ENCODE data around the gene RBM12. TPM values are rescaled to one million over a fixed set of nuclear protein-coding genes. Genes with fewer than 3 reads are reported as not detected.
"Not testable (repeated sequence)": the region's sequence is repeated elsewhere in the genome, so short reads cannot be mapped to it uniquely, and the experiment has no call there.

The RBM12 gene
- polyA plus RNA-seq, 10 donors = 42.0 to 60.9 (median 54.5) TPM

DNA sequence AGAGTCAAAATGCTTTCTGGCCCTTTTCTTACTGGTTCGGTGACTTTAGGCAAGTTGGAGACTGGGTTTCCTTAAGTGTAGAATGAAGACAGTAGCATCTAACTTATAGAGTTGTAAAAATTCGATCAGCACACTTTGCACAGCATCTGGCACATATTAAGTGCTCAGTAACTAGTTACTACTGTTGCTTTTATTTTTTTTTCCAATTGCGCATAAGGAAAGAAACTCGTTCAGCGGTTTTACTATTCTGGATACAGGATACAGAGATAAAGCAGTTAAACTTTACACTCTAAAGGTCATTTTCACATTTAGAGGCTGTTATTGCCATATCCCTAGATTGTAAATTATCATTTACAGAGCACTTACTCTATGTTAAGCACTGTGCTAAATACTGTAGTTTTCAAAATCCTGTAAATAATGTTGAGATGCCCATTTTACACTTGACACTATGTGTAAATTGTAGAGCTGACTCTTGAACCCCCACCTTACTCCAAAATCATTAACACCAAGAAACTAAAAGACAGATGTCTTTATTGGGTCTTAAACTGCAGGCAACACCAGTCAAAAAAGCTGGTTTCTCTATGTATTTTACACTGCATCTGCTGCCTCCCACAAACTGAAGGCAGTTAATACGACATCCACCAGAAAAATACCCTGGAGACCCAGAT is 35.4 kb upstream of the RBM12 start:
- DNase-seq = no peak

DNA sequence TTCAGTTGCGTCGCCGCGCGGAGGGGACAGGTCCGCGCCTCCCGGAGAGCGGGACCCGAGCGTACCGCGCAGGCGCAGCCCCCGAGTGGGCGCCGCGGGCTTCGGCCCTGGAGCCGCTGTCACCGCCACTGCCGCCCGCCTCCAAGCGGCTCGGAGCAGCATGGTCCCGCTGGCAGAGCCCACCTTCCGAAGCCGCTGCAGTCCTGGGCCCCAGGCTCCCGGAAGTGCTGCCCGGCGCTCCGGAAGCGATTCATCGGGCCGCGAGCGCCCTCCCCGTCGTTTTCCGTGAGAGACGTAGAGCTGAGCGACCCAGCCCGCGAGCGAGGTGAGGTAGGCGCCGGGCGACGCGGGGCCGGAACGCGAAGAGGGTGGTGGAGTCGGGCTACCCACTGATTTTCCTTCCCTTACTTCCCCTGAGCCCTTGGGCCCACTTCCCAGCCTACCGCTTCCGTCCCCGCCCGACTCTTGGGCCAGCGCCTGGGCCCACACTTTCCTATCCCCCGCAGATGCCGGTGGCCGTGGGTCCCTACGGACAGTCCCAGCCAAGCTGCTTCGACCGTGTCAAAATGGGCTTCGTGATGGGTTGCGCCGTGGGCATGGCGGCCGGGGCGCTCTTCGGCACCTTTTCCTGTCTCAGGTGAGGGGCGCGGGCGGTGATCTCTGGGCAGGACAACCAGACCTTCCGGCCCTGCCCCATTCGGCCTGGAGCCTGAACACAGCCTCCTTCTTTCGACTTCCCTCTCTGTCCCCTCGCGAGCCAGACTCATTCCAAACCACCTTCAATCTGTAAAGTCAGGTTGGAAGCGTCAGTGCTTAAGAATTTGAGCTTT is 34.6 kb upstream of the RBM12 start, which contains the start of the genes NFS1 and ROMO1:
NFS1 (minus strand) TSS at position 226 of the 830 bp plus-strand sequence; CDS start at position 162, 64 bp downstream.
ROMO1 (plus strand) TSS at position 279 of the 830 bp plus-strand sequence; CDS start at position 507, 228 bp downstream.
- DNase-seq = peak; percentile 81 to 96 (median 93)

DNA sequence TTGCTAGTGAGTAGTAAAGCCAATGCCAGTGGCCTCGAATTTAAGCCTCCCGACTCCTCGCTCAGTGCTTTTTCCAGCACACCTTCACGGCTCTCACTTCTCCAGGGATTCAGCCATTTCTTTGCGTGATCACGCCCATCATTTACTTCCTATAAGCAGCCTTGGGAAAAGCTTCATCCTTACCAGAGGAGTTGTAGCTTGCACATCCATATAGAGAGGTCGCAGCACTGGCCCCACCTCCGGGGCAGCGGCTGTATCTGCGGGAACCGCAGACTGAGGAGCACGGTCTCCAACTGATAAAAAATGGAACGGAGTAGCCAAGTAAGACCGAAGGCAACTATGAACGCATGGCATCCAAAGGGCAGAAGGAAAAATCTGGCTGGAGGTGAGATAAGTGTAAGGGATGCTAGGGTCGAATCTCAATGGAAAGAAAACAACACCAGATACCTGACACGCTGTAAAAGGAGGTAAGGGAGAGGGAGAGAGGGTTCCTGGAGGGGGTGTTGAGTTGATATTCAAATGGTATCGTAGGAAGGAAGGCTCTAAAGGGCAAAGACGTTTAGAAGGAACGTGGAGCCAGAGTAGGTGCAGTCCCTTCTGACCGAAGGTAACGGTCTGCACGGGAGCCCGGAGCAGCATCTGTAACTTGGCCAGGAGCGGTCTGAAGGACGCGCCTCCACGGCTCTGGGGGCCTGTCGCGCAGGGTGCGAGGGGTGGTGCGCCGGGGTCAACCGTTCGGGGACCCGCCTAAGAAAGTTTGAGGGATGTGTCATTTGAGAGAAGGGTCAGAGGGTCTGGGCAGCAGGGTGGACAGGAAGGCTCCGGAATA is 33.8 kb upstream of the RBM12 start:
- DNase-seq = no peak

DNA sequence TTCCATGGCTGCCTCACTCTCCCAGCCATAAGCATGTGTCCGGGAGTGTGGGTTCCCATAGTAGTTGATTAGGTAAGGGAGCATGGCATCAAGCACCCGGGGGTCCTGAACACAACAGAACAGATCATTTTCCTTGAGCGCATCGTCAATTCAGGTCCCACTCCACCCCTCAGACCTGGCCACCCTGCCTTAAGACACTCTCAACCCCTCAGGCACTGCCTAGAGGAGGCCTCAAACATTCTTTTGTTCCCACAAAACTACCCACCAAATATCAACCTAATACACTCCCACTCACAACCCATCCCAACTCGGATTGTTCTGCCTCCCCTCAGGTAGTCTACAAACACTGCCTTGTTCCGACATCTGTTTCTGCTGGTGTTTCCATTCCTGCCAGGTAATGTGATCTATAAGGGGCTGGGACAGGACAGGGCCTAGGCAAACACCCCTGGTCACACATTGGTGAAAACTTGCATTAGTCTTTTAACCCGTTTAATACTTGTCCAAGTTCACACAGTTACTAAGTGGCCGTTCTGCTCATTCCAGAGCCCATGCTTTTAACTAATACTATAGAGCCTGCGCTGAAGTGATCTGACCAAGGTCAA is 33.1 kb upstream of the RBM12 start:
- no peak for DNase-seq

DNA sequence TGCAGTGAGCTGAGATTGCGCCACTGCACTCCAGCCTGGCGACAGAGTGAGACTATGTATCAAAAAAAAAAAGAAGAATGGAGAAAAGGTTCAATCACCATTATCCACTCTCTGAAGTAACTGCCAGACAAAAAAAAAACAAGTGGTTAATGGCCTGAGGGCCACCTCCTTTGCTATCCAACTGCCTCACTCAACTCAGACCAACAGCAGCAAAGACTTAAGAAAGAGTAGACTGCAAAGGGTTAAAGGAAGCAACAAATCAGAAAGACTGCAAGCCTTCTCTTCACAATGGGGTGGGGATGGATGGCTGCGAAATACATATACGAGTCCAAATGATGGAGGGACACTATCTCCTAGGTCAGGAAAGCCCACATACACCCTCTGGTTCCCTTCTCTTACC is 31.3 kb upstream of the RBM12 start:
- no peak for DNase-seq

DNA sequence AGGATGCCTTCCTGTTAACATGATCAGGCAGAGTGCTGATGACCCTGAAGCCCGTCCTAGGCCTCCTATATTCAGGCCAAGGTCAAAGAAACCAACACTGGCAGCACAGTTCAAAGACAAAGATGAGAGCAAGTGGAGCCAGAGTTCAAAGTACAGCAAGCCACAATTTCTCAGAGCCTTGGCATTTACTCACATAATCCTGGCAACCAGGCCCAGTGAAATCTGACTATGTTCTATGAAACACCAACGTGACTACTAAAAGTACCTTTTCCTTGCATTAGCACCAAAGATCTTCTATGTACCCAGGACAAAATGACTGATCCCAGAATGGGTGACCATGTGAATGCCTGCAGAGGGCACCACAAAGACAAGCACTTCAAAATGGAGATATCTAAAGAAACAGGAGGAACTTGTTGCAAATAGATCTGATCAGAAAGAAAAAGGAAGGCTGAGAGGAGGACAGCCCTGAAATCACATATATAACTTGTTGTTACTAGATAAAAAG is 30.6 kb upstream of the RBM12 start:
- no peak for DNase-seq

DNA sequence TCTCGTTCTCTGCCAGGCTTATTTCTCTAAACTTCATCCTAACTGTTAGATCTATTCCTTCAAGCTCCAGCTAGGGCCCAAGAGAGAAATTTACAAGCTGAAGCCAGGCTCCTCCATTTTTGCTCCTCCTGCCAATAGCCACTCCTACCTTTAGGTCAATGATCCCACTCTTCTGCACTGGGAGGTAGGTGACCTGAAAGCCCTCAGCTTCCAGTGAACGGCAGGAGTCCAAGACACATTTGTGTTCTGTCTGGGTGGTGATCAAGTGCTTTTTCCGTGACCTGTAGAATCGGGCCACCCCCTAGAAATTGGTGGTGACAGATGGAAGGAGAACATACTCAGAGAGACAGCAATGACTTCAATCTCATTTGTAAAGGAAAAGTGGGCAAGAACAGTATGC is 25.6 kb upstream of the RBM12 start:
- DNase-seq = no peak

DNA sequence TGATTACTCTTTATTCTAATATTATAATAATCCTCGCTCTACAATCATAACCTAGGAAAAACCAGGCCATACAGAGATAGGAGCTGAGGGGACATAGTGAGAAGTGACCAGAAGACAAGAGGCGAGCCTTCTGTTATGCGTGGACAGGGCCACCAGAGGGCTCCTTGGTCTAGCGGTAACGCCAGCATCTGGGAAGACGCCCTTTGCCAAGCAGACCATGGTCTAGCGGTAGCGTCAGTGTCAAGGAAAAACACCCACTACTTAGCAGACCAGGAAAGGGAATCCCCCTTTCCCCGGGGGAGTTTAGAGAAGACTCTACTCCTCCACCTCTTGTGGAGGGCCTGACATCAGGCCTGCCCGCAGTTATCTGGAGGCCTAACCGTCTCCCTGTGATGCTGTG is 22.2 kb upstream of the RBM12 start:
- DNase-seq = not testable (repeated sequence)

DNA sequence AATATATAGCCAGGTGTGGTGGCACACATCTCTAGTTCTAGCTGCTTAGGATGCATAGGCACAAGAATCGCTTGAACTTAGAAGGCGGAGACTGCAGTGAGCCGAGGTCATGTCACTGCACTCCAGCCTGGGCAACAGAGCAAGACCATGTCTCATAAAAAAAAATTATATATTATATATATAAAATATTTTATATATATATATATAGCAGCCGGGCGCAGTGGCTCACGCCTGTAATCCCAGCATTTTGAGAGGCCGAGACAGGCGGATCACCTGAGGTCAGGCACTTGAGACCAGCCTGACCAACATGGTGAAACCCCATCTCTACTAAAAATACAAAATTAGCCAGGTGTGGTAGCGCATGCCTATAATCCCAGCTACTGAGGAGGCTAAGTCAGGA is 20.7 kb upstream of the RBM12 start:
- DNase-seq = not testable (repeated sequence)

DNA sequence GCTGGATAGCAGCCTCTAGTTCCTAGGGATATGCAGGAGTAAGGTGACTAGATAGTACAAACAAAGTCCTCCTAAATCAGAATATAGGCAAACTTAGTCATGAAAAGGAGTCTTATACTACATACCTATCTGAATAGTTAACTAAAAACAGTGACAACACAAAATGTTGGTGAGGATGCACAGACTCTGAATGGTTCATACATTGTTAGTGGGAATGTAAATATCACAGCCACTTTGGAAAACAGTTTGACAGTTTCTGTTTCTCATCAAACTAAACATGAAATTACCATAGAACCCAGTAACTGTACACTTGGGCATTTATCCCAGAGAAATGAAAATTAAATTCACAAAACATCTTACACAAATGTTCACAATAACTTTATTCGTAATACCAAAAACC is 17.3 kb upstream of the RBM12 start:
- DNase-seq = no peak

DNA sequence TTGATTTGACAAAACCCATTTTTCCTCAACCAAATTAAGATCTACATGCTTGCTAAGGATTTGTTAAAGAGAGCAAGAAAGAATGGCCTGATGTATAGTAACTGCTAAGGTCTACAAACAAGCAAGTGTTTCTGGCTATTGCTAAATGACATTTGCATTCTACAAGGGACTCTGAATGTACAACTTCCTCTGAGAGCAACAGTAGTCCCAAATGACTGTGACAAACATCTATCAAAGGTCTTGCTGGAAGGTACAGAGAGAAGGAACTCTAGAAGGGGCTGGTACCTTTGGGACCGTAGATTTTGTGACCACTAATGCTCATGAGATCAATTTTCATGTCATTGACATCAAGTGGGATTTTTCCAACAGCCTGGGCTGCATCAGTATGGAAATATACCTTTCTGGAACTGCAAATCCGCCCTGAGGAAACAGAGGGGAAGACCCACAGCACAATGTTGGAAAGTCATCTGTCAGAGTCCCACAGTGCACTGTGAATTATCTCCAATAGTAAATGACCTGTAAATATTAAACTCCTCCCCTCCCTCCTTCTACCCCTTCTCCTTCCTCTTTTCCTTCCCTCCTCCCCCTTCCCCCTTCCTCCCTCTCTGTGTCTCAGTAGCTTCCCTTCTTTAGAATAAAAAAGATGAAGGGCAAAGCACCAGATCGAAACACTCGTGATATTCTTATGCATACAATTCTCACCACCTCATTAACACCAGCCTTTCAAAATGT is 15.9 kb upstream of the RBM12 start:
- no peak for DNase-seq

DNA sequence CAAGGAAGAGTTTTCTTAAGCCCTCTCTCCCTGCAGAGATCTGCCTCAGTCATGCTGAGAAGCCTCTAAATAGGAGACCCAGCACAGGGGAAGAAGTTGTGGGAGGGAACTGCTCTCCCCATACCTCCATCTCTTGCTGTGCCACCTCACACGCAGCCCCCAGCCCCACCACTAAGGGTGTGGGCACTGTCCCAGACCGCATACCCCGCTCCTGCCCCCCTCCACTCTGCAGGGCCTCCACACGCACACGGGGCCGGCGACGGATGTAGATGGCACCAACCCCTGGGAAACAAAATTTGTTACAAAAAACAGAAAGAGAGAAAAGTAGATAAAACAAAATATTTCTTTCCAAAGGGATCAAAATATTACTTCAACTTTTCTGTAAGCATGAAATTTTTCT is 10.2 kb upstream of the RBM12 start:
- no peak for DNase-seq

DNA sequence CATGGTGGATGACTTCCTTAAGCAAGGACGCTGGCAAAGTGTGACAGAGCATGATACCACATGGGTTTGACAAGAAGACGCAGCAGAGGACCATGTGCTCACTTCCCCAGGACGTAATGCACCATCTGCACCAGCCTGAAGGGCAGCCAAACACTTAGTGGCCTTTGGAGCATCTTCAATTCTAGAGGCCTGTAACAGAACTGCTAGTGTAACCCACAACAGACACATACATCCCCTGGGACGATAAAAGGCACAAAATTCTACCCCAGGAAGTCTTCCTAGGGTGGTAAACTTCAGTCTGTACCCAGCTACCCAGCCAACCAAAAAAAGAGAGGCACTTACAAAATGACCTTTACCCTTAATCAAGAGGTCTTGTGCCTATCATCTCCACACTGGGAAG is 9.2 kb upstream of the RBM12 start:
- no peak for DNase-seq

DNA sequence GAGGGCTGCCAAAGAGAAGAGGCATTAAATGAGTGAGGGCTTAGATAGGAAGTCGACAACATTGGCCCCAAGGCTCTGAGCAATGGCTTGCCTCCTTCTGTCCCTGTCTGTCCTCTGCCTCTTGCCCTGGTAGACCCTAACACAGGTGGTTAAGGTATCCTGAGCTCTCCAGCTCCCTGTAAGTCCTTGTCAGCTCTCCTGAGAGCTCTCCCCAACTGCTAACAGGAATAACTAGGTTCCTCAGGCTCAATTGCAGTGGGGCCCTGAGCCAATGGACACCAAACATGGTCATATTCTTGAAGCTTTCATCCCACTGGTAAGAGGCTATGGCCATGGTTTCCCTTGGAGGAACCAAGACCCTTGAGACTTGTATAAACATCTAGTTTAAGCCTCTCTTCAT is 5.0 kb upstream of the RBM12 start:
- DNase-seq = no peak

DNA sequence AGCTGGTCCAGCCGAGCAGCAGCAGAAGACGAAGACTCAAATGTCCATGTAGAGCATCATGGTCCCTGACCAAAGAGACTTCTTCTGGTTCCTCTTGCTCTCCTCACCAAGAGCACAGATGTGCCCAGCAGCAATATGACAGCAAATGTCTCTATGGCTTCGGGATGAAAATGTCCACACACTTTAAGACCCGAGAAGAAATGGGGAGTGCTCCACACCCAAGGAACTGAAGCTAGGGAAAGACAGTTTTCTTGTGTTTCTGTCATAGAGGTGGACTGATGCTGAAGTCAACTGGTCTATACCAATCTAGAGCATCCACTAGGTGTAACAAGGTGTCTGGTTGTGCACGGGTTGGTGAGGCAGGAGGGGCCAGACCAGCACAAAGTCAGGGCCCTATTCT is 4.5 kb upstream of the RBM12 start:
- DNase-seq = no peak

DNA sequence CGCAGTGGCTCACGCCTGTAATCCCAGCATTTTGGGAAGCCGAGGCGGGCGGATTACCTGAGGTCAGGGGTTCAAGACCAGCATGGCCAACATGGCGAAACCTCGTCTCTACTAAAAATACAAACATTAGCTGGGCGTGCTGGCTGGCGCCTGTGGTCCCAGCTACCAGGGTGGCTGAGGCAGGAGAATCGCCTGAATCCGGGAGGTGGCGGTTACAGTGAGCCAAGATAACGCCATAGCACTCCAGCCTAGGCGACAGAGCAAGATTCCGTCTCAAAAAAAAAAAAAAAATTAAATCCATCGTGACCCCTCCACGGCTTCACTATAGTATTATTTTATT is 1.2 kb upstream of the RBM12 start:
- DNase-seq = no peak

DNA sequence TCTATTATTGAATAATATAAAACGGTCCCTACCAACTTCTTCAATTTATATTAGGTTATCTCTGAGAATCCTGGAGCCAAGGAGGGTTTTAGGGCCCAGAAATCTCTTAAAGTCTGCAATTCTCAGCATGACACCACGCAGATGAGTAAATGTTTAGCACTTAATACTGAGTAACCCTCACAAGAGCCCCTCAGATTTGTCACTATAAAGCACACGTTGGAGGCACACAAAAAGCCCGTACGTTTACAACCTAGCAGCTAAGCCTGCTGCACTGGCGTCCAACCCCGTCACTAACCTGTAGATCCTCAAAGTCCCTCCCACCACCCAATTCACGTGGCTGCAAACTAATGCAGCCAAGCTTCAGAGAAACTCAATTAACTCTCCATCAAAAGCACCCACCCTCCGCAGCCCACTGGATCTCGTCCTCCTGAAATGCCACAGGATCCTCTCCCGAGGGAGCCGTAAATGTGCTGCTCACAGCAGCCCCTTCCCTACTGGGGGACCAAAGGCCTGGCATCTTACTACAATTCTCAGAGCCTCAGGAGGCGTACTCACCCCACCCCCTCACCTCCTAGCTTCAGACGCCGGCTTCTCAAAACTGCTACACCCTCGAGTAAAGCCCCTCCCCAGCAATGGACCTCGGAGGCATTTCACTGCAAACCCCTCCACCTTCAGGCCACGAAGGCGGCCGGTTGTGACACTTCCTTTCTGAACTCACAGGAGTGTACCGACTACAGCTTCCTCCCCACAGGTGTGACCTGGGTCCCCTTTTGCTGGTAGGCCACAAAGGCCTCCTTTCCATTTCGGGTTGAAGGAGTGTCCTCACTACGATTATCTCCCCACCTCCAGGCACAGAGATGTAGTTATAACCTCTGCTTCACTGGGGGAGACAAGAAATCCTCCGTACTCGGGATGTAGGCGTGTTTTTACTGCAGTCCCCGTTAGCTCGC is 909 bp downstream of the RBM12 start:
- DNase-seq = peak; percentile 25 to 71 (median 37)

DNA sequence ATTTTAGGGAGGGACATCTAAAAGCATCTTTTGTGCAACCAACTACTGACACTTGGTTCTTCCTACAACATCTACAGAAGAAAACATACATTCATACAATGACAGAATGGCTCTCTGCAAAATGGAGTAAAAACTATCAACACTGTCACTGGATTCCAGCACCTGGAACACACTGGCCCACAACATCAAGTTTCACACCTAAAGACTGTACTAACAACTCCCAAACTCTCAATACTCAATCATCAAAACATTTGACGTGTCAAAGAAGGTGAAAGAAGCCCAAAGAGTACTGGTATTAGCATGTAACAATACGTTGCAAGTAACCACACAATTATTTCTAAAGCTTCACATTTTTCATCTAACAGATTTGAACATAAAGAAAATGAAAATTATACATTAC is 2.1 kb downstream of the RBM12 start:
- DNase-seq = no peak

DNA sequence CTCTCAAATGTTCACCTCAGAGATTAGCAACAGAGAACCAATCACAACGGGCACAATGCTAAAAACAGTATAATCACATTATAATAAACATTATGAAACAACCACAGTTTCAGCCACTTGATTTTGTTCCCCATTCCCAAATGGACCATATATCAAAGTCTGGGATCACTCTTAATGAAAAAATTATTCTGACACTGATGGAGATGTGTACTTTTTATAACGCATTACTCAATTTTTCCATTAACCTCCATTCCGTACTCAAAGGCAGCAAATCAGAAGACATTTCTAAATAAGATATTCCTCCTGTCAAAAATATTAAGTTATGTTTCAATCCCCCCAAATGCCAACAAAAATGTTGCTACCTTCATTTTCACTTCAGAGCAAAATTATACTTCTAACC is 2.8 kb downstream of the RBM12 start:
- DNase-seq = no peak

DNA sequence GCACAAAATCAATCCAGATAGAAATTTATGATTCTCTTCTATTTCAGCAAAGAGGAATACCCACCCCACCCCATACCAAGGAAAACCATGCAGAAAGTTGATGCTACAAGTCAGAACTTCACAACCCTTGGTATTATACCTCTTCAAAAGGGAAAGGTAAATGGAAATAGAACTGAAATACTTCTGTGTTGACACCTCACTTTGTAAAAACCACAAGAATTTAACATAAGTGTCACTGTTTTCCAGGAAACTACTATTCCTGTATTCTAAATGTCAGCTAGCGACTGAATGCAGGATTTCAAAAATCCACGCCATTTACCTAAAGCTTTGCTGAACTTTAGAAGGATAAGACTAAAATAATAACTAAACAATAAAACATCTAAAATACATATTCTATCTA is 3.6 kb downstream of the RBM12 start:
- no peak for DNase-seq
